ENCODE results near the gene RHBDL1.

The RHBDL1 gene

DNA sequence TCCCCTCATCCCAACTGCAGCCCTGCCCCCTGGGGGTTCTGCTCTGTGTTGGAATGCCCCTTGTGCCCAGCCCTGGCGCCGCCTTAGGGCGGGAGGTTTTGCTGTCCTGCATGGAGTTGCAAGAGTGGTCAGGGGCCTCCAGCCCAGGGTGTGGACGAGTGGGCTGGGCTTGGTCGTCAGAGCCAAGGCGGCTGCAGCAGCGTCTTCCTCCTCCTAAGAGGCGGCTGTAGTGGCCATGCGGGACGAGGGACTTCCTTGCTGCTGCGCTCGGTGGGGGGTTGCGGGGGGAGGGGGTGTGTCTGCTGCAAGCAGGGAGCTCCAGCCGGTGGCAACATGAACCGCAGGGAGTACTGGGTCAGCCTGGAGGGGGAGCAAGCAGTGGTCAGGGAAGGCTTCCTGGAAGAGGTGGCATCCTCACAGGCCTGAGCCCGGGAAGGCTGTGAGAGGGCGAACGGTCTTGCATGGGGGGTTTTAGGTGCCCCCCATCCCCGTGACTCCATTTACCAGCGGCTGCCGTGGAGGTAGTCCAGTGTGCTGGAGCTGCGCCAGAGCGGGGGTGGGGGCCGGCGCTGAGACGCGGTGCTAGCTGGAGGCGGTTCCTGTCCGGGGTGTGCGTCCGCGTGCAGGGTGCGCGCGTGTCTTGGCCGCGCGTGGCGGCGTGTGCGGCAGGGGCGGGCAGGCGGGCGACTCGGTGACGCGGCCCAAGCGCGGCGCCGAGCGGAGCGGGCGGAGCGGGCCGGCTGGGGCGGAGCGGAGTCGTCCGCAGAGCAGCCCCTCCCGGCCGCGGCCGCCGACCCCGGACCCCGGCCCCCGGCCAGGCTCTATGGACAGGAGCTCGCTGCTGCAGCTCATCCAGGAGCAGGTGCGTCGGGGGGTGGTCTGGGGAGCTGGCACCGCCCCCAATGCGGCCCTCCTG, at the start of gene RHBDL1:
RHBDL1 (plus strand) TSS at position 704 of the 916 bp plus-strand sequence; CDS start at position 824, 120 bp downstream.
- DNase-seq (ENCODE audit: low read depth) = peak; percentile 55

DNA sequence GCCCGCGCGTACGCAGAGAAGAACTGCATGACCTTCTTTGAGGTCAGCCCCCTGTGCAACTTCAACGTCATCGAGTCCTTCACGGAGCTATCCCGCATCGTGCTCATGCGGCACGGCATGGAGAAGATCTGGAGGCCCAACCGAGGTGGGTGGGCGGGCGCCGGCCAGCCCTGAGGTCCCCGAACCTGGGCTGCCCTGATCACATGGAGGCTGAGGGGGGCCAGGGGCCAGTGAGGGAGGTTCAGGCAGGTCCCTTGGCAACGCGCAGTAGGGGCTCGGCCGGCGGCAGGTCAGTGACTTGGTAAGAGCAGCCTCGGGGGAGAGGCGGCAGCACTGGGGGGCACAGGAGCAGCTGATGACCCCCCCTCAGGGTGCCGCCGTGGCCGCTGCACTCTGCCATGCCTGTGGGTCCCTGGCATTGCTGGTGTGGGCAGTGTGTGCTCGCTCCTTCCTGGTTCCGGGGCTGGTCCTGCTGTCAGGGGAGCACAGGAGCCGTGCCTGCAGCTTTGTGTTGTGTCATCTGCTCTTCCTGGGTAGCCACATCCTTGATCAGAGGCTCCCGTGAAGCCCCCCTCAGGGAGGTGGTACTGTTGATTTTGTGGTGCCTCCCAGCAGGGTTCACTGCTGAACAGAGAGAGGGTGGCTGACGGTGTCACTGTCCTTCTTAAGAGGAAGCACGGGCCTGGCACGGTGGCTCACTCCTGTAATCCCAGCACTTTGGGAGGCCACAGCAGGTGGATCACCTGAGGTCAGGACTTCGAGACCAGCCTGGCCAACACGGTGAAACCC, 49.3 kb upstream of the RHBDL1 start:
- DNase-seq (ENCODE audit: low read depth) = no peak

DNA sequence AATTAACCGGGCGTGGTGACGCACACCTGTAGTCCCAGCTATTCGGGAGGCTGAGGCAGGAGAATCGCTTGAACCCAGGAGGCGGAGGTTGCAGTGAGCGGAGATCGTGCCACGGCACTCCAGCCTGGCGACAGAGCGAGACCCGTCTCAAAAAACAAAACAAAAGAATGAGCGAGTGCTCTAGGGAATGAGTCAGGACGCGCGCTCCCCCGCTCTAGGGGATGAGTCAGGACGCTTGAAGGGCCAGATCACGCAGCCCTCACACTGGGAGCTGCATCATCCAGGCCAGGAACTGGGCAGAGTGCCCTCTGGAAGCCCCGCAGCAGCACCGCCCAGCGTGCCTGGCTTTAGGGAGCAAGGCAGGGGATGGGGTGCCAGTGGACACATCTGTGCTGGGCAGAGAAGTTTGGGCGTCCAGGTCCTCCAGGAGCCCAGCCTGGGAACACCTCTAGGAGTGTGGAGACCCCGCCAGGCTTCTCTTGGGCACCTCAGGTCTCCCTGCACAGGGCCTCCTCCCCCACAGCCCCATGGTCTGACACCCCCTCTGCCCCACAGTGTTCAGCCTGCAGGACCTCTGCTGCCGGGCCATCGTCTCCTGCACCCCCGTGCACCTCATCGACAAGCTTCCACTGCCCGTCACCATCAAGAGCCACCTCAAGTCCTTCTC, 48.6 kb upstream of the RHBDL1 start:
- DNase-seq (ENCODE audit: low read depth) = peak; percentile 95

DNA sequence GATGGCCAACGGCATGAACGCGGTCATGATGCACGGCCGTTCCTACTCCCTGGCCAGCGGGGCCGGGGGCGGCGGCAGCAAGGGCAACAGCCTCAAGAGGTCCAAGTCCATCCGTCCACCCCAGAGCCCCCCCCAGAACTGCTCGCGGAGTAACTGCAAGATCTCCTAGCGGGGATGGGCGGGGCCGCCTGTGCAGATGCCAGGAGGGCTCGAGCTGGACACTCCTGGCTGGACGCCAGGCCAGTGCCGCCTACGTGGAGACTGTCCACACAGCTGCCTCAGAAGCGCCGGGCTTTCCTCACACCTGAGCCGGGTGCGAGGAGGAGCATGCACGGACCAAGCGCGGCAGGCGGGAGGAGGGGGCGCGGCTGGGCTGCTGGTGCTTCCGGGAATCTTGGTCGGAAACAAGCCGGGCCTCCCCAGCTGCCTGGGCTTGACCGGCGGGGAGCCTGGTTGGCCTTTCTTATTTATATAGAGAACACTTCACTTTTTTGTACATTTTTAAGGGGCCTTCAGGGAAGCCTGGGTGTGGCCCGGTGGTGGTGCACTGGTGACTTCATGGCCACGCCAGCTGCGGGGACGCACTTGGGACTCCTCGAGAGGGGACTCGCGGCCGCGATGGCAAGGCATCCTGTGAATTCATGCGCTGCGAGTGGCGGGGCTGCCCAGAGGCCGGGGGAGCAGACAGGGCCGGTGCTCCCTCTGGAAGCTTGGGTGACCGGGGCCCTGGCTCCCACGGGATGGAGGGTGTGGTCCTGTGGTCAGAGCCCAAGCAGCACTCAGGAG, 47.8 kb upstream of the RHBDL1 start:
- DNase-seq (ENCODE audit: low read depth) = peak; percentile 25

DNA sequence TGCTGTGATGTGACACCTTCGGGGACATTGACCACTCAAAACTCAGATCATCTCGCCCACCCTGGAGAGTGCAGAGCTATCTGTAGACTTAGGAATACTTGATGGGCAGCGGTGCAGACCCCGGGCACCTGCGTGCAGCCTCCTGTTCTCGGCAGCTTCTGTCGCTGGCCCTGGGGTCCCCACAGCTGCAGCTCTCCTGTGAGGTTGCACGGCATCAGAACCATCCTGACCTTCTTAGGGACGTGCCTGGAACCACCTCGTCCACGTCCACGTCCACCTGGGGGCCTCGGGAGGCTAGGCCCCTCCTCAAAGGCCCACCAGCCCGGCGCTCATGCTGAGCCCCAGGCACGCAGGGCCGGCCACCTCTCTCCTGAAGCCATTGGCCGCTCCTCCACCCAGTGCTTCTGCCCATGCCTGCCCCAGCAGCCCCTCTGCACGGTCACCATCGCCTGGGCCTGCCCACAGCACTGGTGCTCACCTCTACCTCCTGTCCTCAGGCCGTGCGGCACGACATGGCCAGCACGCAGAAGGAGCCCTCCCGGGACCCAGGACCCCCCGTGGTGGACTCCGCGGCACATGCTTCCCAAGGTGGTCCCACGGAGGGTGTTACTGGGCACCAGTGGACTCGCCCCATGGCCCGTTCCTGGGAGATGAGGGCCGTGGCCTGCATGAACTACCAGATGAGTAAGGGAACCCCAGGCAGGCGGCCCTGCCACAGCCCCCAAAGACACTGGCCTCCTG, 47.0 kb upstream of the RHBDL1 start:
- DNase-seq (ENCODE audit: low read depth) = no peak

DNA sequence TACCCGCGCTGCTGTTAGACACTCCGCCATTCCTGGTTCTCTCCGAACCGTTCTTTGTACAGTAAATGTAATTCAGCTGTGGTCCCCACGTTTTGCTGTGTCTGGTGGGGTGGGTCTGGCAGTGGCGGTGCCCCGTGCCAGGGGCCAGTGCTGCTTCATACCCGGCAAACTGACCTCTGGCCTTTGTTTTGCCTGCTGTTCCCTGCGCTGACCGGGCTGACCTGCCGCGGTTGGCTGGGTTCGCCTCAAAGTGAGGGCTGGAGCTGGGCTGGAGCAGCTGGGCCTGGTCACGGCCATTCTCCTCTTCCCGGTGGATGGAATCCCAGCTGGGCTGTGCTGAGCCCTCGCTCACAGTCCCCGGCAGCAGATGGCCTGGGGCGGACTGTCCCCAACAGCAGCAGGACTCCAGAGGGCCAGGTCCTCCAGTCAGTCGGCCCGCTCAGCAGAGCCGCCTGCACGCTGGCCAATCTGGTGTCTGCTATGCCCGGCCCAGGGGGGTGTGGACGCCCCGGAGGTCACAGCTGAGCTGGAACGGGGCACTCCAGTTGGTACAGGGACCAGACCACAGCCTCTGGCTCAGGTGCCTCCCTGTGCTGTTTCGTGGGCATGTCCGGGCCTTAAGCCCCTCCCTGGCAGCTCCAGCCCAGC, 46.2 kb upstream of the RHBDL1 start:
- DNase-seq (ENCODE audit: low read depth) = no peak

DNA sequence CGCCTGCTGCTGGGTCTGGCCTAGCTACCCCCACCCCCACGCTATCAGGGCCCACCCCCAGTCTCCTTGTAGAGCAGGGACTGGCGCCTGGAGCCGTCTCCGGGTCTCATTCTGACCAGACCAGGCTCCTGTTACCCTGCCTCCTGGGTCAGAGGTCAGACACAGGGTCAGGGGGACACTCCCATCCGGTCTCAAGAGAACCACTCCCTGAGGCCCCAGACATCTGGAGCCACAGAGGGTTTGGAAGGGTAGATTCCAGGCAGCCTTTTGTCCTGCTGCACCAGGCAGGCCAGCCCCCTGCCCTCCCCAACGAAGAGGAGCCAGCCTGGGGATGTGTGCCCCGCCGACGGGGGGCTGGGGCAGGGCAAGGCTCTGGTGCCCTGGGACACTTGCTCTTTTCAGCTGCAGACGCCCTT, 45.6 kb upstream of the RHBDL1 start:
- no peak for DNase-seq (ENCODE audit: low read depth)

DNA sequence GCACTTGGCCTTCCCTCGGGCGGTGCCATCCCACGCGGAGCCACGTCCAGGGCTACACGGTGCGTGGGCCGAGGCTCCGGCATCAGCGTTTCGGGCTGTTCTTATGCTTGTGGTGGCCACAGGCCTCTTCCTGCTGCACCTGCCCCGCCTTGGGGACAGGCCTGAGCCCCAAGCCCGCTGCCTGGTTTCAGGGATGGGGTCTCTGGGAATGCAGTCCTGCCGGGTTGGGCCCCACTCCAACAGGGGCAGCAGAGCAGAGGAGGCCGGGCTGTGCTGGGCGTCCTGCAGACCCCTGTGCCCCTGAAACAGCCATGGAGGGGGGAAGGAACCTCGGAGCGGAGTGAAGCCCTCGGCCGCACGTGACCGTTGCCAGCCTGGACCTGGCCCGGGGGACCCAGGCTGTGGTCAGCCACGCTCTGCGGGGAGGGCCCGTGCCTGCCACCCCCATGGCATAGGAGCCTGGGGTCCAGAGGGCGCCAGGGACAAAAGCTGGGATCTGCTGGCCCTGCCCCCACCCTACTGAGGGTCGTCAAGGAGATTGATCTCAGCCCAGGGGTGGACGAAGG, 45.1 kb upstream of the RHBDL1 start:
- DNase-seq (ENCODE audit: low read depth) = no peak

DNA sequence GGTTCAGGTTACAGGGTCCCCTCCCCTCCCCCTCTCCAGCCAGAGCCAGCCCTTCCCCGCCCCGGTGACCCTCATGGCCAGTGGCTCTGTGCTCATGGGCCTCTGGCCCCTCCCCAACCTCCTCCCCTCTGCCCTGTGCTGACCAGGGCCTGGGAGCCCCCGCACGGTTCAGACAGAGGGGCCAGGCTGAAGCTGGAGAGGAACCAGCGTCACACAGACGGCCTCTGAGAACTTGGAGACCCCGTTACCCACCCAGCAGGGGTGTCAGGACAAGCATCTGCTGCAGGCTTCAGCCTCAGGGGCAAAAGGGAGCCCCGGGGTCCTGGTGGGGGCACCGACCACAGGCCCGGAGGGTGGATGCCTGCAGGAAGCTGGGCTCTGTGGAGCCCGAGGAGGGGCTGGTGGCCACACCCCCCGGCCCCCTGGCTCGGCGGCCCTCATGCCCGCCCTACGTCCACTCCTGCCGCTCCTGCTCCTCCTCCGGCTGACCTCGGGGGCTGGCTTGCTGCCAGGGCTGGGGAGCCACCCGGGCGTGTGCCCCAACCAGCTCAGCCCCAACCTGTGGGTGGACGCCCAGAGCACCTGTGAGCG, 44.6 kb upstream of the RHBDL1 start, which contains the start of gene WFIKKN1:
WFIKKN1 (plus strand) TSS at position 171 of the 591 bp plus-strand sequence; CDS start at position 440, 269 bp downstream.
- DNase-seq (ENCODE audit: low read depth) = no peak

DNA sequence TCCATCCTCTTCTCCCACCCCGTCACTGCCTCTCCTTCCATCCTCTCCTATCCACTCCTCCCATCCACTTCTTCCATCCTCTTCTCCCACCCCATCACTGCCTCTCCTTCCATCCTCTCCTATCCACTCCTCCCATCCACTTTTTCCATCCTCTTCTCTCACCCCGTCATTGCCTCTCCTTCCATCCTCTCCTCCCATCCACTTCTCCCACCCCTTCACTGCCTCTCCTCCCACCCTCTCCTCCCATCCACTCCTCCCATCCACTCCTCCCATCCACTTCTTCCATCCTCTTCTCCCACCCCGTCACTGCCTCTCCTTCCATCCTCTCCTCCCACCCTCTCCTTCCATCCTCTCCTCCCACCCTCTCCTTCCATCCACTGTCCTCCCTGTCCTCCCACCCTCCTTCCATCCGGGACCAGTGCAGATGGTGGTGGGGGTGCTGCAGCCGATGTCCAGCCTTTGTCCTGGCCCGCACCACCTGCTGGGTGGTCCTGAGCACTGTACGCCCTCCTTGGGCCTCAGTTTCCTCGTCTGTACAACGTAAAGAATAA, 43.6 kb upstream of the RHBDL1 start:
- DNase-seq (ENCODE audit: low read depth) = no peak

DNA sequence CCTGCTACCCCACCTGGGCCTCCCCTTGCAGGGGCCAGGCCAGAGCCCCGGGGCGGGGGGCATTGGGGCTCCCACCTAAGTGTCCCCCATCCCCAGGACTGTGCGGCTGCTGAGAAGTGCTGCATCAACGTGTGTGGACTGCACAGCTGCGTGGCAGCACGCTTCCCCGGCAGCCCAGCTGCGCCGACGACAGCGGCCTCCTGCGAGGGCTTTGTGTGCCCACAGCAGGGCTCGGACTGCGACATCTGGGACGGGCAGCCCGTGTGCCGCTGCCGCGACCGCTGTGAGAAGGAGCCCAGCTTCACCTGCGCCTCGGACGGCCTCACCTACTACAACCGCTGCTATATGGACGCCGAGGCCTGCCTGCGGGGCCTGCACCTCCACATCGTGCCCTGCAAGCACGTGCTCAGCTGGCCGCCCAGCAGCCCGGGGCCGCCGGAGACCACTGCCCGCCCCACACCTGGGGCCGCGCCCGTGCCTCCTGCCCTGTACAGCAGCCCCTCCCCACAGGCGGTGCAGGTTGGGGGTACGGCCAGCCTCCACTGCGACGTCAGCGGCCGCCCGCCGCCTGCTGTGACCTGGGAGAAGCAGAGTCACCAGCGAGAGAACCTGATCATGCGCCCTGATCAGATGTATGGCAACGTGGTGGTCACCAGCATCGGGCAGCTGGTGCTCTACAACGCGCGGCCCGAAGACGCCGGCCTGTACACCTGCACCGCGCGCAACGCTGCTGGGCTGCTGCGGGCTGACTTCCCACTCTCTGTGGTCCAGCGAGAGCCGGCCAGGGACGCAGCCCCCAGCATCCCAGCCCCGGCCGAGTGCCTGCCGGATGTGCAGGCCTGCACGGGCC, 42.8 kb upstream of the RHBDL1 start:
- no peak for DNase-seq (ENCODE audit: low read depth)

DNA sequence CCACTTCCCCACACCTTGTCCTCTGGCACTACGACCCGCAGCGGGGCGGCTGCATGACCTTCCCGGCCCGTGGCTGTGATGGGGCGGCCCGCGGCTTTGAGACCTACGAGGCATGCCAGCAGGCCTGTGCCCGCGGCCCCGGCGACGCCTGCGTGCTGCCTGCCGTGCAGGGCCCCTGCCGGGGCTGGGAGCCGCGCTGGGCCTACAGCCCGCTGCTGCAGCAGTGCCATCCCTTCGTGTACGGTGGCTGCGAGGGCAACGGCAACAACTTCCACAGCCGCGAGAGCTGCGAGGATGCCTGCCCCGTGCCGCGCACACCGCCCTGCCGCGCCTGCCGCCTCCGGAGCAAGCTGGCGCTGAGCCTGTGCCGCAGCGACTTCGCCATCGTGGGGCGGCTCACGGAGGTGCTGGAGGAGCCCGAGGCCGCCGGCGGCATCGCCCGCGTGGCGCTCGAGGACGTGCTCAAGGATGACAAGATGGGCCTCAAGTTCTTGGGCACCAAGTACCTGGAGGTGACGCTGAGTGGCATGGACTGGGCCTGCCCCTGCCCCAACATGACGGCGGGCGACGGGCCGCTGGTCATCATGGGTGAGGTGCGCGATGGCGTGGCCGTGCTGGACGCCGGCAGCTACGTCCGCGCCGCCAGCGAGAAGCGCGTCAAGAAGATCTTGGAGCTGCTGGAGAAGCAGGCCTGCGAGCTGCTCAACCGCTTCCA, 42.0 kb upstream of the RHBDL1 start:
- DNase-seq (ENCODE audit: low read depth) = no peak

DNA sequence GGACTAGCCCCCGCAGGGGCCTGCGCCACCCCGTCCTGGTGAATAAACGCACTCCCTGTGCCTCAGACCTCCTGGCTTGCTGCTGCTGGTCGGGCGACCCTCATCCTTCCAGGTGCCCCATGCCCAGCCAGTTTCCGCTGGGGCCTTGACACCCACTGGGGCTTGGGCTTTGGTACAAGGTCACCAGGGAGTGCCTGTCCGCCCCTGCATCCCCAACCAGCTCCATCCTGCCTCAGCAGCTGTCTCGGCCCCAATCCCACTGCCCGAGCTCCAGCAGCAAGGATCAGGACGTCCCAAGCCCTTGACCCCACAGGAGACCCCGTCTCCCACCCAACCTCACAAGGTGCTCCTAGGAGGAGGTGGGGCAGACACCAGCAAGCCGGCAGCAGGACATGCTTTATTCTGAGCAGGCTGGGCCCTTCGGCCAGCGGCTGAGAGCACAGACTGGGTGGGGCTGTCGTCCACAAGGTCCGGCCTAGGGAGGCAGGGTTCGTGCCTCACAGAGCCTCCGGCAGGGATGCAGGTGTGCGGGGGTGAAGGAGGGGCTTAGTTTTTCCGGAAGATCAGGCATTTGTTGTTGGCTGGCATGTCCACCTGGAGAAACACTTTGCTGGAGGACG, 41.3 kb upstream of the RHBDL1 start:
- DNase-seq (ENCODE audit: low read depth) = no peak

DNA sequence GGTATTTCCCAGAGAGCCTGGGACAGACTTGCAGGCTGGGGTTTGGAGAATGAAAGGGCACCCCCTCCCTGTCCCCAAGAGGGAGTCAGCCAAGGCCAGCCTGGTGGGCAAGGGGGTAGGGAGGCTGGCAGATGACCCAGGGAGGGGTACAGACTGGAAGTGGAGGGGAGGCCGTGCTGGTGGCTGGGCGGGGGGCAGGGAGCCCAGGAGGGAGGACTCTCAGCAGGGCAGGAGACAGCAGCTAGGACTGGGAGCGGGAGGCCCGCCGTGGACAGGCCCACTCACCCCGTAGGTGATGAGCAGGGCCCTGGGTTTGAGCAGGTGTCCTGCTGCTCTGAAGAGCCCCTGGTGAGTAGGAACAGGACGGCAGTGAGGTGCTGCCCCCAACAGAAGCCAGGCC, 40.5 kb upstream of the RHBDL1 start:
- DNase-seq (ENCODE audit: low read depth) = no peak

DNA sequence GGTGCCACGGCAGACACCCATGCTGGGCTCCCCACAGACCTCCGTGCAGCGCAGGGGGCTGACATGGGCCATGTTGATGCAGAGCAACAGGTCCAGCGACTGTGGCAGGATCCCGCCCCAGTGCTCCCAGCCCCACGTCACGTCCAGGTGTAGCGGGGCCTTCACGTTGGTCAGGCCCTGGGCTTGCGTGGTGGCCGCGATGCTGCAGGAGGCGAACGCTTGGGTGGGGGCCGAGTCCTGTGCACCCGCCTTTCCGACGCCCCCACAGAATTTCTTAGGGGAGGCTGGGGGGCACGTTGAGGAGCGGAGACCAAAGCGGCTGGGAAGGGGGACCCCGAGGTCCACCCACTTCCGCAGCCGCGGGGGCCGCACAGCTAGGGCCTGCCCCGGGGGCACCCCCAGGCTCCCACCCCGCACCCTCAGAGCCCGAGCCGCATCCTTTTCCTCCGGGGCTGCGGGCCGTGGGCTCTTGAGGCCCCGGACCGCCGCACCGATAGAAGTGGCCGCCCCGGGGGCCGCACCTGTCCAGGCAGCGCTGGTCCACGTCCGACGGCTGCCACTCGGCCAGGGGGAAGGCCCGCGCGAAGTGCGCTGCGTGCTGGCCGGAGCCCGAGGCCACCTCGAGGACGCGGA, 39.8 kb upstream of the RHBDL1 start:
- no peak for DNase-seq (ENCODE audit: low read depth)

DNA sequence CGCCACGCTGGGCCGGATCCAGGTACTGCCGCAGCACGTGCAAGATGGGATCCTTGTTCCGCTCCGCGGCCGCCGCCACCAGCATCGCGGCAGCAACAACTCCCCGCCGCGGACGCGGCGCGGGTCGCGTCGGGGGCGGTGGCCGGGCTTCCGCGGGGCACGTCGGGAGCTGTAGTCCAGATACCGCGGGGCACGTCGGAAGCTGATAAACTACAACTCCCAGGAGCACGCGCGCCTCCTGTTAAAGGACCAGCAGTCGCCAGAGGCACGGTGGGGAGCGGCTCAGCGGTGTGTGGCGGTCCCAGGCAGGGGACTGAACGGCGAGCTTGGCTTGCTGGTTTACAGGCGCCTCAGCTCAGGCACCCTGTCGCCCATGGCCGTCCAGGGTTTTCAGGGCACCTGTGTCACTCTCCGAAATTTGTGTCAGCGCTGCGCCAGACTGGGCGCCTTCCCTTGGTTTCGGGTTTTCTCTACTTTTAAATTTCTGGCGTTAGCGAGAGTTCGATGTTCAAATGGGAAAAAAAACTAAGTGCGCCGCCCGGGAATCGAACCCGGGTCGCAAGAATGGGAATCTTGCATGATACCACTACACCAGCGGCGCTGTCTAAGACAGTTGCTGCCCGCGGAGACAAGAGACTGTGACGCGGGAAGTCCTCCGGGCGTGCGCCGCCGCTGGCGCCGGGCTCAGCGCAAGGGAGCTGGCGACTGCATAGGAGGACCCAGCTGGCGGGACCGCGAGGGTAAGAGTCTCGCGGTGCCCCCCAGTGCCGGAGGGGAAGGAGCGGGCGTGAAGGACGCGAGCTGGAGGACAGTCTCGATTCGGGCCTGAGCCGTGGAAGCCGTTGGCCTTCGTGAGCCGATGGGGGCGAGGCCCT, 39.0 kb upstream of the RHBDL1 start, which contains the start of gene METTL26:
METTL26 (minus strand) TSS at position 100 of the 875 bp plus-strand sequence; CDS start at position 85, 15 bp downstream.
- peak; percentile 89 for DNase-seq (ENCODE audit: low read depth)
